ENCODE measurements around the gene DIP2B.

Gene DIP2B

DNA sequence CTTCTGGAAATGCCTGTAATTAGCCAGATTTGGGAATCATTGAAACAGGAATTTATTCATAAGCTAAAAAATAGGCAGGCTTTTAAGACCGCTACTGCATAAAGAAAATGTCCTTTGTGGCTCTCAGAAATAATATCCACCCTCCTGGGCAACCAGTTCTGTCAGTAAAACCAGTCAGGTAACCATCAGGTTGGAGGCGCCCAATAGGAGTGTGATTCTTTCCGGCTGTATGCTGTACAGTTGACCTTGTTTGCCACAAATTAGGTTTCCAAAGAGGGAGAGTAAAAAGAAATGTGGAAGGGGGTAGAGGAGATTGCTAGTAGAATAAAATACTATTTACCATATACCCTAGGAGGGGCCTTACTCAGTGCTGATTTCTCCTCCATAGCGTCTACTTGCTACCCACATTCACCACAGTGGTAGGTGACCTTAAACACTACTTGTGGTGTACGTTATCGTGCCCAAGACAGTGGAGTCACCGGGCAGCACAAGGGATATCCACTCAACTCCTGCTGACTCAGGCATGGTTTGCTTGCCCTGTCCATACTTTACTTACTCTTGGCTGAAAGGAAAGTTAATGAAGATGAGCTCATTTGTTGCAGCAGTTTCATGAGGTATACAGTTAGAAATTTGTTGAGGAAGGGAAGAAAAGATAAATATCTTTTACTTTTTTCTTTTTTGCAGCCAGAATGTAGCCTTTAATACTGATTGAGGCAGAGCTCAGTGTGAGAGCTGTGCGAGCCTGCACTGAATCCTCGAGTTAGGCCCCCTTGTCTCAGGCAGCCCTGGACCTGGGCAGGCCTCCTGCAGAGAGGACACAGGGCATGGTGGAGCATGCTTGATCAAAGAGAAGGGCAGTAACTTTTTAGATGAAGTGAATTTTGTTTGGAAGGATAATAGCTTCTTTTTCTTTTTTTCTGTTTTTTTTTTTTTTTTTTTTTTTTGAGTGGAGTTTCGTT, 76.7 kb downstream of the DIP2B start:
- DNase-seq: no peak

DNA sequence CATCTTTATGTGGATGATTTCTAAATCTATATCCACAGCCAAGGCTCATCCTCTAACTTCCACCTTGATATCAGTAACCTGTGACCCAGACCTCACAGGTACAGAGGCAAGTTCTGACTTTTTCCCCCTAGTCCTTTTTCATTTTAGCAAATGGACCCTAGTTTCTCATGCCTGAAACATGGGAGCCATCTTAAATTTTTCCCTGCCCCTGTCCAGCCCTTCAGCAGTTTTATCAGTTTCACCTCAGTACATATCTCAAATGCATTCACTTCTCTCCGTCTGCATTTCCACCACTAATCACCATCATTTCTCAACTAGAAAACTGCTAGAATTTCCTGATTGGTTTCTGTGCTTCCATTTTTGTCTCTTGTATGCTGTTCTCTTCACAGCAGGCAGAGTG, 79.3 kb downstream of the DIP2B start:
- DNase-seq: no peak

DNA sequence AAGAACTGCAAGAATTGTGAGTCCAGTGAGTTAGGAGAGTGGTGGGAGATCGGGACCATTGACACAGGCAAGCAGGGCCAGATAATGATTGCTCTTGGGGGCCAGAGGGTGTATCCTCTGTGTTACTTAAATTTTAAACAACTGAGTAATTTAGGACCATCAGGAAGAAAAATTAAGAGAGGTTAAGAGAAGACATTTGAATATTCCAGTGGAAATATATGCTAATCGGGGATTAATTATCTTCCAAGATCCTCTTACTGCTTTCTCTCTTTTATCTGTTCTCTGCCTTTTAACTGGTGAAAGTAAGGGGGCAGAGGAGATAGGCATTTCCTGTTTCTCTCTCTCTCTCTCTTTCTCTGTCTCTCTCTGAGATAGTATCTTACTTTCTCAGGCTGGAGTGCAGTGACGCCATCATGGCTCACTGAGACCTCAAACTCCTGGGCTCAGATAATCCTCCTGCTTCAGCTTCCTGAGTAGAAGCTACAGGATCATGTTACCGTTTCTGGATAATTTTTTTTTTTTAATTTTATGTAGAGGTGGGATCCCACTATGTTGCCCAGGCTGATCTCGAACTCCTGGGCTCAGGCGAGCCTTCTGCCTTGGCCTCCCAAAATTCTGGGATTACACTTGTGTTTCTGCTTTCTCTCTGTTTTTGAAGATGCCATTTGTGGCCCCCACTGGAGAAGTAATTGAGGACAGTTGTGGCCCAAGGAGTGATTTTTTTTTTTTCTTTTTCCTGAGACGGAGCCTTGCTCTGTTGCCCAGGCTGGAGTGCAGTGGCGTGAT, 85.1 kb downstream of the DIP2B start:
- DNase-seq: peak; percentile 25

DNA sequence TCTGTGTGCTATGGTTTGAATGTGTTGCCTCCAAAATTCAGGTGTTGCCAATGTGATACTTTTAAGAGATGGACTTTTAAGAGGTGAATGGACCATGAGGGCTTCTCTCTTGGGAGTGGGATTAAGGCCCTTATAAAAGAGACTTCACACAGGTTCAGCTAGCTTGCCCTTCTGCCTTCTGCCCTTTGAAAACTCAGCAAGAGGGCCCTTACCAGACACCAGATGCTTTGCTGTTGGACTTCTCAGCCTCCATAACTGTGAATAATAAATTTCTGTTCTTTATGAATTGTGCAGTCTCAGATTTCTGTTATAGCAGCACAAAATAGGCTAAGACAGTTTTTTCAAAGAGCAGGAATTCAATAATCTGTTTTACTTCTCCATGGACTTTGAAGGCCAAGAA, 86.1 kb downstream of the DIP2B start:
- DNase-seq: no peak

DNA sequence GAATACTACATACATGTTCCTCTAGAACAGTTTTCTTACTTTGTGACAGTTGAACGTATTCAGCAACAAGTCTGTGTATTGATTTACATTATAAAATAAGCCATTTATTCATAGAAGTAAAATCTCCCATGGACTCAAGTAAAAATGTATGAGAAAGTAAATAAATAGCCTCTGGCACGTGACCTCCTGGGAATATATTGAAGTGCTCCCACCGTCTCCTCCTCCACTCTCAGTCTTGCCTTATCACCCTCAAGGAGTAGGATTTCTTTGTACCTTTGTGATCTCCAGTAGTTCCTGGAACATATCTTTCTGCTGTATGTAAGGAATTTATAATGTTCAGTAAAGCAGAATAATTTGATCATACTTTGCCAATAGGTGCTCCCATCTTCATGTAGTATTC, 90.9 kb downstream of the DIP2B start:
- DNase-seq: no peak

DNA sequence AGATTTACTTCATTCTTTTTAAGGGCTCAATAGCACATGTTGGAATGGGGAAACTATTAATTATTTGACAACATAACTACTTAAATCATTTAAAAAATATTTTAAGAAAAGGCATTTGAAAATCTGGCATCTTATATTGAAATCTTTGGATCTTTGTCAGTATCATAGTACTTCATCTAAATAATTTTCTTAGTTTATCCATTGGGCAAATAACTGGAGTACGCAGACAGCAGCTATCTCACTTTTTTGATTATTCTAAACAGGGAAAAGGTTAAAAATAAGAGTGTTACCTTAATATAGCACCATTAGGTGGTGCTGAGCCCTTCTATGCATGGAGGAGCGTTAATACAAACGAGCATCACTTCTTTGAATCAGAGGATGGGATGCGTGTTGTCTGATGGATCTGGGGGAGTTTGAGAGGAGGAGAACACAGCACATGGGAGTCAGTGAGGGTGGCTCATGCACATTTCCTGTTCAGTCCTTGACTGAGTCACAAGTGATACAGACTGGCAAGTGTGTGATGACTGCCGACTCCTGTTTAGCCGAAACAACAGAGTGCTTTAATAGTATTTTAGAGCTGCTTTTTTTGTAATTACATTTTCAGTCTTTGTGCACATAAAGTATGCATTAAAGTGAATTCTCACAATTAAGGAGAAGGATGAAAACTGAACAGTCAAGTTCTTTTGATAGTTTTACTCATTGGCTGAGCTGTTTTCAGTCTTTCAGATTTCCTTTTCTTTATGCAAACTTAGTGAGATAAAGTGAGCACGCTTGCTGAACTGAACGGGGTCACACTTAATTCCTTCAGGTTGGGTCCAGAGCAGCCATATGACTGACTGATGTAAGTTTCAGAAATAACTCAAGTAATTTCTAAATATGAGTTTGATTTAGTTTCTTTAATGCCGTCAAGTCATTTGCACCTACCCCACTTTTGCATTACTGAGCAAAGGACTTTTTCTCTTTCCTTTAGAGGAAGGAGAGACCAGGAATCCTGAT, 92.7 kb downstream of the DIP2B start:
- DNase-seq: peak; percentile 54

DNA sequence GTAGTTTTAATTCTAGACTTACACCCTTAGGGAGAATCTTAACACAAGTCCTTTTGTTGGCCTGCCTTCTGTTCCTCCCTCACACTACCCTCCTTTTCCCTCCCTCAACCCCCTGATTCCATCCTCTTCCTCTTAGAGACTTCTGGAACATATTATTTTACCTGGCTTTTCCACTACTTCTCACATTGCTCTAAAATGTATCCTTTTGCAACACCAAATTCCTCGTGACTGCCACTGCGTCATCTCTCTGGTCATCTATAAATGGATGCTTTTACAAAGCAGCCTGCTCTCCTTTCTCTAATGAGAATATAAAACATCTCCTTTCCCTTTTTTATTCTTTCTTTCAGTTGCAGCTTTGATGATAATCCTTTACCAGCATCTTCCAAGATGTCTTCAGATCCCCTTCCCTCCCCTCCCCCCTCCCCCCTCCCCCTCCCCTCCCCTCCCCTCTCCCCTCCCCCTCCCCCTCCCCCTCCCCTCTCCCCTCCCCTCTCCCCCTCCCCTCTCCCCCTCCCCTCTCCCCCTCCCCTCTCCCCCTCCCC, 93.6 kb downstream of the DIP2B start:
- no peak for DNase-seq

DNA sequence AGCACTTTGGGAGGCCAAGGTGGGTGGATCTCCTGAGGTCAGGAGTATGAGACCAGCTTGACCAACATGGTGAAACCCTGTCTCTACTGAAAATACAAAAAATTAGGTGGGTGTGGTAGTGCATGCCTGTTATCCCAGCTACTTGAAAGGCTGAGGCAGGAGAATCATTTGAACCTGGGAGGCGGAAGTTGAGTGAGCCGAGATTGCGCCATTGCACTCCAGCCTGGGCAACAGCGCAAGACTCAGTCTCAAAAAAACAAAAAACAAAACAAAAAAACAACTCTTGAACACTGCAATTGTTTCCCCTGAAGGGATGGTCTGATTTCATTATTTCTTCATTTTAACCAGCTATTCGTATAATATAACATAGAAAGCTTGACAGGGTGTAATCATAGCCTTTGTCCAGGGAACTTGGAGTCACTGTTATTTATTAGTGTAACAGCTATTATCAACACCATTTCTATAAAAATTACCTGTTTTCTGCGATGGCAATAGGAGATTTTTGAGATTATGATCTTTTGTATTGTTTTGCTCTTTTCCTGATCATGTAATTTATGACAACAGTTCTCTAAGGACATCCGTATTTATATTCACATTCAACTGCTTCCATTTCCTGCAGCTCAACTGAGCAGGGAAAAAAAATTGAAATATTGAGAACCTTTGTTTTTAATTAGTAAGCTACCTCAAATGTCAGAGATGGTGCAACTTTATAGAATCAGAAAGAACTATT, 94.7 kb downstream of the DIP2B start:
- no peak for DNase-seq

DNA sequence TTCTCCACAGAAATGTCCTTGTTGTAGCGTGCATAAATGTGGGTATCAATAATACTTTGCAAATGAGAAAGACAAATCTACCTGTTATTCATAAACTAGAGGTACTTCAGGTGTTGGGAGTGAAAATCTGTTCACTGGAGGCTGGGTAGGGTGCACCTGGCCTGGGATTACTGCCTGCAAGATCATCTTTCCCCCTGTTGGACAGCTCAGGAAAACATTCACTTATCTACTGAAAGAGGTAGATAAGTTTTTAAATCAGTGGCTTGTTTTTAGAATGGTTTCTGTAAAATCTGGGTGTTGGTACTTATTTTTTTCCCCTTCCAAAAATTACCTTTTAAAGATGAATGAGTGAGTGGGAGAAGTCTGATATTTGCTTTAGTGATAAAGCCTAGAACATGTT, 95.6 kb downstream of the DIP2B start:
- DNase-seq: no peak

DNA sequence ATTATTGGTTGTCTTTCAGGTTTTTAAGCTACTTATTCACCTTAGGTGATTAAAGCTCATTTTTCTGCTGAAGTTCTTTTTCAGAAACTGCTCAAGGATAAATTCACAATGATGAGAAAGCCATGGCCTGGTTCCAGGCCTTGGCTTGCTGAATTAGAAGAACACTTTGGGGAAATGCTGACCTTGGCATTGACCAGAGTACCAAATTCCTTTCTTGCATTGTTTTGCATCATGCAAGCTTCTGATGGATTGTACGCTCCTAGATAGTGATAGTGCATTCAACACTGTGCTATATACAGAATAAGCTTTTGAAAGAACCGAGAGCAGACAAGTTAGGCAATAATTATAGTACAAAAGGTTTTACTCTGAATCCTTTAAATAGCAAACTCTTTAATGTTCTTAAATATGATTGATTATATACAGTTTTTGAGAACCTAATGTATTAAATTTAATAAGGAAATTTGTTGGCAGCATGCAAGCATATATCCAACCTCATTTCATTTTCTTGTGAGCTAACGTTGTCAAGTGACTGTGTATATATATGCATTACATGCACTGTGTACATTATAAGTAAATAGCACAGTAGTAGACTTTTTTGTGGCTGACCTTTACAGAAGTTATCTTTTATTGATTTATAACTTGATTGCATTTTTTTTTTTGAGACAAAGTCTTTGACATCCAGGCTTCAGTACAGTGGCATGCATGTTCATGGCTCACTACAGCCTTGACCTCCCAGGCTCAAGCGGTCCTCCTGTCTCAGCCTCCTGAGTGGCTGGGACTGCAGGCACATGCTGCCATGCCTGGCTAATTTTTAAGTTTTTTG, 99.2 kb downstream of the DIP2B start:
- DNase-seq: no peak

DNA sequence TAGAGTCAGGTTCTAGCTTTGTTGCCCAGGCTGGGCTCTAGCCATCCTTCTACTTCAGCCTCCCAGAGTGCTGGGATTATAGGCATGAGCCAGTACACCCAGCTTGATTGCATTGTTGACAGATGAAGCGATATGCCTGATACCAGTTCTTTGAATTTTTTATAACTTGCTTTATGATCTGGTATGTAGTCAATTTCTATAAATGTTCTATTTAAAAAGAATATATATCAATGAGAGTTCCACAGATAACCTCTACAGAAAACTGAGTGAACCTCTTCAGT, 99.8 kb downstream of the DIP2B start:
- no peak for DNase-seq

DNA sequence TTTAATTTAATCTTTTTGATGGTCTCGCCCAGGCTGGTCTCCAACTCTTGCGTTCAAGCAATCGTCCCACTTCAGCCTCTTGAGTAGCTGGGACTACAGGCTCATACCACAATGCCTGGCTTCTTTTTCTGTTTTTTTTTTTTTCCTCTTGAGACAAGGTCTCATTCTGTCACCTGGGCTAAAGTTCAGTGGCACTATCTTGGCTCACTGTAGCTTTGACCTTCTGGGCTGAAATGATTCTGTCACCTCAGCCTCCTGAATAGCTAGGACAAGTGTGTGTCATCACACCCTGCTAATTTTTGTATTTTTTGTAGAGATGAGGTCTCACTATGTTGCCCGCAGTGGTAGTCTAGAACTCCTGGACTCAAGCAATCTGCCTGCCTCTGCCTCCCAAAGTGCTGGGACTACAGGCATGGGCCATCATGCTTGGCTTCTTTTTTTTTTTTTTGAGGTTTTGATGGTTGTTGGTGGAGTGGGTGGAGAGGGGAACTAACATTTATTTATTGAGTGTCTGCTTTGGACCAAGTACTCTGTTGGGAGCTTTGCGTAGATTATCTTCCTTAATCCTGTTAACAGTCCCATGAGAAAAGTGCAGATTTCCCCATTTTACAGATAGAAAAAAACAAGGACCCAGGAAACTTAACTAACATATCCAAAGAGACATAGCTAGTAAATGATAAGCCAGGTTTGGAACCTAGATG, 102.0 kb downstream of the DIP2B start:
- peak; percentile 21 for DNase-seq

DNA sequence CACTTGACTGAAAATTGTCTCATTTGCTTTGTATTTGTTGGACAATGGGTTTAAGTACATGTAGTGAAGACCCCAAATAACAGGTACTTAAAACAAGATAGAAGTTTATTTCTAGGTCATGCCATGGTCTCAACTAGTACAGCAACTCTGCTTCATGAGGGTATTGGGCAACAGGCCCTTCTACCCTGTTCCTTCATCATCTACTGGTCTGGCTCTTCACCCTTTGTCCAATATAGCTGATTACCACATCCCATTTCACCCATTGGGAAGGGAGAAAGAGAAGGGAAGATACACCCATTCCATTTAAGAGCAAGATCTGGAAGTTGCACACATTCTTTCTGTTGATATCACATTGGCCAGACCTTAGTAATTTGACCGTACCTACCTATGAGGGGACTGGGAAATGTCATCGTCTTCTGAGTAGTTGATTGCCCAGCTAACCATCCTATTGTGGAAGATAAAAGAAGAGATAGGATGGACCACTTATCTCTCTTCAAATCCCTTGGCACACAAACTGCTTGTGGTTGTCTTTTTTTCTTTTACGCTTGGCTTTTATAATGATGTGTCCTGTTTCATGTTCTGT, 104.6 kb downstream of the DIP2B start:
- DNase-seq: no peak

DNA sequence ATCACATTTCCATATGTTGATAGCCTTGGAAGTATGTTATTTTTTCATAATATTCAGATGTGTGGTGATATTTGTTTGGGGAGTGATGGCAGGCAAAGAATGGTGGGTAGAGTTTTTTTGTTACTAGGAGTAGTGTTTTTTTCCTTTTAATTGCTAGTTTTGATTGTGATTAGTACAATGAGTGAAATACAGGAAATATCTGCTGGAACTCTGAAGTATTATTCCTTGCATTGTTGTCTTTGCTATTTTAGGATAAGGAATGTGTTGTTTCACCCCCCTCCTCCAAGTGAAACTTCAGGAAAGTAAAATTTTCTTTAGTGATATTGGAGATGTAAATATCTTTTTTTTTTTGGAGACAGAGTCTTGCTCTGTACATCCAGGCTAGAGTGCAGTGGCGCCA, 105.4 kb downstream of the DIP2B start:
- DNase-seq: no peak

DNA sequence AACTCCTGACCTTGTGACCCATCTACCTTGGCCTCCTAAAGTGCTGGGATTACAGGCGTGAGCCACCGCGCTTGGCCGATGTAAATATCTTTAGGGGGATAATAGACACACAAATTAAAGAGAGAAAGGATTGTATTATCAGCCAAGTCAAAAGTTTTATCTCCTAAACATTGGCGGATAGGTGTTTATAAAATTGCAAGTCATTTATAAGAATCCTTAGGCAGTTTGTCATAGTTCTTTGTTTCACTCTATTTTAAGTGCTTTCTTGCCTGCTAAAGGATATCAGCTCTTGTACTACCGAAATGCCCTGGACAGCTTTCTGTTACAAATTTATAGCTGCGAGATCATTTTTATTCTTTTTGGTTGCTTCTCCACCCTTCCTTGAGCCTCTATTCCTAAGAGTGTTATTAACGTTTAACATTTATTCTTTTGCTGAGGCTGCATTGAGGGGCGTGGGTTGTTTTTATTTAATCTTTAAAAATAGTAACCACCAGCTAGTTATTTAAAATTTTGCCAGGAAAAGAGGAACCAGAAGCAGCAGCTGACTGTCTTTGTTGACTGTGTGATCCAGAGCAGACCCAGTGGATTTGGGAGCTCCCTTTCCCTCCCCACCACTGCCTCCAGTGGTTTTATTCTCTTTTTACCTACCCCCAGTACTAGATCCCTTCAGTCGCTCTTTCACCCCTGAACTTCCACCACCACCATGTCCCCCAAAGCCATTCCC, 106.4 kb downstream of the DIP2B start:
- DNase-seq: peak; percentile 26

DNA sequence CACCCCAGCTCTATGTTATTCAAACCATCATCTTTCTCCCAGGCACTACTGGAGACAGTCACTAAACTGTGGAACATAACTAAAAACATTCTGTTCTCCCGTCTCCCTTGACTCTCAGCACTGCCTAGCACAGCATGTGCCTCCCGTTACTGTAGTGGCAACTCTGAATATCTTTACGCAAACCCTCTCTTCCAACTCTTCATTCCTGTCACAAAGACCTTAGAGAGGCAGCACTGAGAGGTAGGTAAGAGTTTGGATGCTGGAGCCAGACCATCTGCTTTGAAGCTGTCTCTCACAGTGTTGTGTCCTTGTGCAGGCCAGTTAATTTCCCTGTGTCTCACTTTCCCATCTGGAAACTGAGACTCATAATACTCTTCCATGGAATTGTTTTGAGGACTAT, 108.1 kb downstream of the DIP2B start:
- DNase-seq: no peak

DNA sequence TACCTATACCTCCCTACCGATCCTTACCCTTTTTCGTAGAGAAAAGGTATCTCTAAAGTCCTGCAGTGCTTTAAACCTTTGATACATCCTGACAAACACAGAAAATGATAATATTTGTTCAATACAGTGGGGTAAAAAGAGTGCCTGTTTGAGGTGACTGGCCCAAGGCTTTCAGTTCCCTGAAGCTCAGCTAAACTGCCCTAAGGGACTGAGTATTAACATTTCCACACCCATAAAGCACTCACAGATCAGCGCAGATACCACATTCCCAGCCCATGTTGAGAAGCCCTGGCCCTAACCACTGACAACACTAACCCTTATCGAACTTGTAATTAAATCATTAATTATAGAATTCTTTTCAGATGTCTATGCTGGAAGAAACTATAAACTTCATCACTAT, 108.7 kb downstream of the DIP2B start:
- peak; percentile 30 for DNase-seq

DNA sequence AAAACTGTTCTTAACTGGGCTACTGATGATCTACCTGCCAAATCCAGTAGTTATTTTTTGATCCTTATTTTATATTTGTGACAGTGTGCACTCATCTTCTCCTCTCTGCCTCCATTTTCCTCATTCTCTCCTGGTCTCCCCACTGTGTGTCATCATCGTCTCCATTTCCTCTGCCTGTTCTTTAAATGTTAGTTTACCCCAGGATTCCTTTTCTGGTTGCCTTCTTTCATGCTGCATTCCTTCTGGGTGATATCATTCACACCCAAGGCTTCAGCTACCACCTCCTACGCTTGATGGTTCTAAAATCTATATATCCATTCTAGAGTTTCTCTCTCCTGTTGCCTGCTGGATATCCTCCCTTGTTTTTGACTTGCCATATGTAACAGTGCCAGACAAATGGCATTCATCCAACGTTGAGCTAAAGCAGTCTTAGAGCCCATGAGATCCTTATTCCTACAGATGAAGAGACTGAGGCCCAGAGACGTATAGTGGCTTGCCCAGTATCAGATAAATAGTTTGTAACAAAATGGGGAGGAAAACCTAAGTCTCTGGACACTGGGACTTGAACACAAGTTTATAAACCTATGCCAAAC, 109.5 kb downstream of the DIP2B start:
- DNase-seq: no peak

All from MV-4-11 (cell line).